Measurements from ENCODE around the gene REG4. TPM values are rescaled to one million over a fixed set of nuclear protein-coding genes. Genes with fewer than 3 reads are reported as not detected.

The REG4 gene
- total and polyA plus RNA-seq, 2 of the 4 experiments (the other 2 are of a cell fraction): not detected

DNA sequence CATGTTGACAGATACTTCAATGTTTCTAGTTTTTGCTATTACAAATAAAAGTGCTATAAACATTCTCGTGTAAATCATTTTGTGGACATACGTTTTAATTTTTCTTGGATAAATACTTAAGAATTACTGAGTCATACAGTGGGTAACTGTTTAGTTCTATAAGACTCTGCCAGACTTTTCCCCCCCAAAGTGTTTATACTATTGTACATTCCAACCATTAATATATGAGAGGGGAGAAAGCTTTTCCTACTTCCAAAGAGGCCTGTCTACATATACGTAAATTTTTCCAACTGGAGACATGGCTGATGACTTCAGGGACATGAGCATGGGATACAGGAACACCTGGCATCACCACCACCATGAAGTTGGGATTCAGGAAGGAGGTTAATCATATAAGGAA lies 17.0 kb upstream of the REG4 start:
- dilution Hi-C loops (cut with HindIII; ENCODE audit: low sequenced_read_pairs, unreplicated experiment) (no loop called here), in situ Hi-C loops (cut with MboI; ENCODE audit: low sequenced_read_pairs) (no loop called here), intact Hi-C loops (cut with micrococcal nuclease) (loop anchor here (2.0 kb wide), 1 partner anchor 39 kb away; no protein-coding TSS in a partner anchor)
- Histone ChIP-seq H3K18ac (ENCODE audit: low read depth, low read length) (peak overlapping the region; percentile 91), H3K27me3 (ENCODE audit: control insufficient read depth, insufficient read depth, low read length) (no peaks in the 10 kb centered on the region), H3K4me2 (ENCODE audit: low read depth, low read length) (peak overlapping the region; percentile 62; the same call in 1 of the 2 replicates), H2BK15ac (ENCODE audit: low read depth, low read length) (peak overlapping the region; percentile 80; the same call in 2 of the 3 replicates), H3K4ac (ENCODE audit: low read depth, low read length) (peak overlapping the region; percentile 83), H3K4me1 (ENCODE audit: control insufficient read depth, insufficient read depth, low read length) (peaks cover 8% of the 10 kb centered on the region; the same call in 1 of the 2 replicates), H2AK9ac (replicated peaks; ENCODE audit: low read depth, low read length, poor library complexity) (no peak overlapping the region), H2AFZ (replicated peaks; ENCODE audit: low read length, poor library complexity) (no peak overlapping the region), H3K4me3 (ENCODE audit: insufficient read depth, low read depth, low read length) (no peak overlapping the region), H3K14ac (replicated peaks; ENCODE audit: low read depth, low read length) (peak overlapping the region; percentile 27; the same call in 1 of the 2 replicates), H4K8ac (ENCODE audit: low read depth in 2 of 2, low read length in 2 of 2) (peak overlapping the region in 1 of 2 experiments; percentile 71; a peak in 3 of 4 replicates), H3K36me3 (ENCODE audit: control insufficient read depth, insufficient read depth, low read length) (no peaks in the 10 kb centered on the region), H3K9ac (ENCODE audit: low read depth, low read length) (no peak overlapping the region), H3K9me3 (ENCODE audit: control insufficient read depth, insufficient read depth, low read length) (no peaks in the 10 kb centered on the region), H4K91ac (ENCODE audit: insufficient read depth, low read depth, low read length) (peak overlapping the region; percentile 89), H4K20me1 (ENCODE audit: insufficient read depth, low read length) (no peaks in the 10 kb centered on the region), H3K79me1 (ENCODE audit: low read depth in 1 of 2, low read length in 2 of 2) (no peaks in the 10 kb centered on the region), H4K5ac (ENCODE audit: low read depth, low read length) (peak overlapping the region; percentile 89), H3K56ac (ENCODE audit: extremely low read depth, insufficient read depth, low read length) (no peak overlapping the region), H2BK5ac (ENCODE audit: low read depth, low read length, poor library complexity, severe bottlenecking) (peak overlapping the region; percentile 75), H2AK5ac (ENCODE audit: low read depth, low read length) (peak overlapping the region; percentile 70; the same call in 1 of the 2 replicates), H2BK120ac (ENCODE audit: low read depth, low read length) (peak overlapping the region; percentile 65), H2BK20ac (ENCODE audit: low read depth, low read length) (peak overlapping the region; percentile 85), H3K23ac (ENCODE audit: low read depth, low read length) (no peak overlapping the region), H3K27ac (ENCODE audit: insufficient read depth, low read length) (peak overlapping the region; percentile 96), H3K9me1 (ENCODE audit: insufficient read depth, low read length) (no peaks in the 10 kb centered on the region; the same call in 1 of the 2 replicates)
- POLR2A ChIA-PET (ENCODE audit: unreplicated experiment): no interaction called here
- ATAC-seq (ENCODE audit: low read depth) (peak; percentile 96), DNase-seq (peak; percentile 72)
- BruUV-seq (replicated peaks): no TSS peak
- WGBS, 2 experiments (ENCODE audit: extremely low coverage in 2 of 2, insufficient read length in 1 of 2): no CpG with 5 or more reads among the region's 3 CpGs
- TF ChIP-seq CEBPB (IDR thresholded peaks at IDR 0.05; ENCODE audit: low read depth, low read length): no peak
- no peak for TF ChIP-seq RAD21 (IDR thresholded peaks at IDR 0.05; ENCODE audit: low read length)
- no peak for TF ChIP-seq RCOR1 (IDR thresholded peaks at IDR 0.05; ENCODE audit: insufficient replicate concordance, low read length)
- no peak for TF ChIP-seq MAFK (IDR thresholded peaks at IDR 0.05; ENCODE audit: low read depth, low read length)
- TF ChIP-seq CHD1 (IDR thresholded peaks at IDR 0.05; ENCODE audit: low read depth, low read length): no peak
- no peak for TF ChIP-seq POLR2A (IDR thresholded peaks at IDR 0.05; ENCODE audit: low read depth, low read length)
- no peak for TF ChIP-seq FOS (IDR thresholded peaks at IDR 0.05; ENCODE audit: low read depth, low read length)
- TF ChIP-seq, protein P1, sequence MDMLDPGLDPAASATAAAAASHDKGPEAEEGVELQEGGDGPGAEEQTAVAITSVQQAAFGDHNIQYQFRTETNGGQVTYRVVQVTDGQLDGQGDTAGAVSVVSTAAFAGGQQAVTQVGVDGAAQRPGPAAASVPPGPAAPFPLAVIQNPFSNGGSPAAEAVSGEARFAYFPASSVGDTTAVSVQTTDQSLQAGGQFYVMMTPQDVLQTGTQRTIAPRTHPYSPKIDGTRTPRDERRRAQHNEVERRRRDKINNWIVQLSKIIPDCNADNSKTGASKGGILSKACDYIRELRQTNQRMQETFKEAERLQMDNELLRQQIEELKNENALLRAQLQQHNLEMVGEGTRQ (IDR thresholded peaks at IDR 0.05; ENCODE audit: low read depth, low read length): no peak
- TF ChIP-seq RFX5 (IDR thresholded peaks at IDR 0.05; ENCODE audit: low read depth, low read length): no peak
- no peak for TF ChIP-seq NFE2L2 (IDR thresholded peaks at IDR 0.05; ENCODE audit: low read depth, low read length)
- TF ChIP-seq, protein P2, sequence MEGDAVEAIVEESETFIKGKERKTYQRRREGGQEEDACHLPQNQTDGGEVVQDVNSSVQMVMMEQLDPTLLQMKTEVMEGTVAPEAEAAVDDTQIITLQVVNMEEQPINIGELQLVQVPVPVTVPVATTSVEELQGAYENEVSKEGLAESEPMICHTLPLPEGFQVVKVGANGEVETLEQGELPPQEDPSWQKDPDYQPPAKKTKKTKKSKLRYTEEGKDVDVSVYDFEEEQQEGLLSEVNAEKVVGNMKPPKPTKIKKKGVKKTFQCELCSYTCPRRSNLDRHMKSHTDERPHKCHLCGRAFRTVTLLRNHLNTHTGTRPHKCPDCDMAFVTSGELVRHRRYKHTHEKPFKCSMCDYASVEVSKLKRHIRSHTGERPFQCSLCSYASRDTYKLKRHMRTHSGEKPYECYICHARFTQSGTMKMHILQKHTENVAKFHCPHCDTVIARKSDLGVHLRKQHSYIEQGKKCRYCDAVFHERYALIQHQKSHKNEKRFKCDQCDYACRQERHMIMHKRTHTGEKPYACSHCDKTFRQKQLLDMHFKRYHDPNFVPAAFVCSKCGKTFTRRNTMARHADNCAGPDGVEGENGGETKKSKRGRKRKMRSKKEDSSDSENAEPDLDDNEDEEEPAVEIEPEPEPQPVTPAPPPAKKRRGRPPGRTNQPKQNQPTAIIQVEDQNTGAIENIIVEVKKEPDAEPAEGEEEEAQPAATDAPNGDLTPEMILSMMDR (conservative IDR thresholded peaks at IDR 0.05; ENCODE audit: low read depth, low read length): no peak
- no peak for TF ChIP-seq MAZ (IDR thresholded peaks at IDR 0.05; ENCODE audit: borderline replicate concordance, low read depth, low read length)
- no peak for TF ChIP-seq BHLHE40 (IDR thresholded peaks at IDR 0.05; ENCODE audit: low read depth, low read length)
- CTCF ChIA-PET: no interaction called here
